ENCODE measurements around the gene SEMA3C.

SEMA3C gene

DNA sequence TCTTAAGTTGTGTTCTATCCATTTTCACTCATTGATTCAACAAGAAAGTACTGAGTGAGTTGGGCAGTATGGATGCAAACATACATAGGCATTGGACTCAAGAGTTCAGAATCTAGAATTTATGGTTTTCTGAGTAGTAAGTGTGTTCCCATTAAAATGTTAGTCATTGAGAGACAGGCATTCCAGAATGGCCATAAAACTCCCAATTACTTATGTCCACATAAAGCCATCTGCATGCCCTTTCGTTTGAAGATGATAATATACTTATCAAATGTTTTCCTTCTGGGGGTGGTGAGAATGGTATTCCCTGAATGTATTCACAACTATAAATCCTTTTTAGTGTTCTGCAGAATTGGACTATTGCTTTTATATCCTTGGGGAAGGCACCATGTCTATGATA lies 148.8 kb downstream of the SEMA3C start:
- Histone ChIP-seq H3K4me1 (ENCODE audit: insufficient read depth, low read length) (peaks cover 64% of the 10 kb centered on the region), H3K36me3 (ENCODE audit: insufficient read depth, low read length) (no peaks in the 10 kb centered on the region), H3K9me3 (ENCODE audit: low read length) (no peaks in the 10 kb centered on the region), H3K4me3 (ENCODE audit: low read depth in 1 of 2, low read length in 2 of 2) (no peak overlapping the region), H3K9ac (ENCODE audit: low read length) (no peak overlapping the region), H3K27ac (ENCODE audit: low read depth, low read length) (peak overlapping the region; percentile 53), H3K27me3 (ENCODE audit: control insufficient read depth in 1 of 2, insufficient read depth in 2 of 2, low read length in 2 of 2) (no peaks in the 10 kb centered on the region)

DNA sequence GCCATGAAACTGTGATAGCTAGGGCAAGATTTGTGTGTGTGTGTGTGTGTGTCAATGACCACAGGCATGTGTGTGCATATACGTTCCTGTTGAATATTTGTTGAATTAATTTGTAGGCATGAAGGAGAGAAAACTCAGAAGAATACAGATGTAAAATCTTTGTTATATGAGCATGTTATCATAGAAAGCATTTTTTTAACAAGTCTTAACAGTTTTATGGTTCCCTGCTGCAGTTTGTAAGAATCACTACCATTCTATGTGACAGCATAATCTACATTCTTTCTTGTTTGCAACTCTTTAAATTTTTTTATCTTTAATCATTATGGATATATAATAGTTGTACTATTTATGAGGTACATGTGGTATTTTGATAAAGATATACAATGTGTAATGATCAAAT lies 150.1 kb downstream of the SEMA3C start:
- H3K27me3 ChIP-seq (ENCODE audit: control insufficient read depth in 1 of 2, insufficient read depth in 2 of 2, low read length in 2 of 2) = no peaks in the 10 kb centered on the region
- H3K9ac ChIP-seq (ENCODE audit: low read length) = no peak overlapping the region
- H3K27ac ChIP-seq (ENCODE audit: low read depth, low read length) = no peak overlapping the region
- peaks cover 63% of the 10 kb centered on the region for H3K4me1 ChIP-seq (ENCODE audit: insufficient read depth, low read length)
- no peaks in the 10 kb centered on the region for H3K9me3 ChIP-seq (ENCODE audit: low read length)
- H3K36me3 ChIP-seq (ENCODE audit: insufficient read depth, low read length) = no peaks in the 10 kb centered on the region
- no peak overlapping the region for H3K4me3 ChIP-seq (ENCODE audit: low read depth in 1 of 2, low read length in 2 of 2)

DNA sequence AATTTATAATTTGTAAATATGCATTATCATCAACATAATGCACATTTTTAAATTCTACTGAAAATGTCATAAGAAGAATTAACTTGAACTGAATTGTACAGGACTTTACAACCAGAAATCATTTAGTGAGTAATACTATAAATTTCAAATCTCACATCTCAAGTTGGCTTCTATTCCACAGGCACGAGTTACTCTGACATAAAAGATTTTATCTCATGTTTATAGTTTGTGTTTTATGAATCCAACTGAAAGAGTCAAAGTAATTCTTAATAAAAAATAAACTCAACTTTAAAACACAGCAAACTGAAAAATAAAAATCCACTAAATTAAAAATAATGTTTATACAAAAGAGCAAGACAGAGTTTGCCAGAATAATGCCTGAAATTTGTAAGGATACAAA lies 151.2 kb downstream of the SEMA3C start:
- Histone ChIP-seq H3K36me3 (ENCODE audit: insufficient read depth, low read length) (no peaks in the 10 kb centered on the region), H3K27ac (ENCODE audit: low read depth, low read length) (no peak overlapping the region), H3K4me1 (ENCODE audit: insufficient read depth, low read length) (peaks cover 52% of the 10 kb centered on the region), H3K9me3 (ENCODE audit: low read length) (no peaks in the 10 kb centered on the region), H3K27me3 (ENCODE audit: control insufficient read depth in 1 of 2, insufficient read depth in 2 of 2, low read length in 2 of 2) (no peaks in the 10 kb centered on the region), H3K9ac (ENCODE audit: low read length) (no peak overlapping the region), H3K4me3 (ENCODE audit: low read depth in 1 of 2, low read length in 2 of 2) (no peak overlapping the region)

DNA sequence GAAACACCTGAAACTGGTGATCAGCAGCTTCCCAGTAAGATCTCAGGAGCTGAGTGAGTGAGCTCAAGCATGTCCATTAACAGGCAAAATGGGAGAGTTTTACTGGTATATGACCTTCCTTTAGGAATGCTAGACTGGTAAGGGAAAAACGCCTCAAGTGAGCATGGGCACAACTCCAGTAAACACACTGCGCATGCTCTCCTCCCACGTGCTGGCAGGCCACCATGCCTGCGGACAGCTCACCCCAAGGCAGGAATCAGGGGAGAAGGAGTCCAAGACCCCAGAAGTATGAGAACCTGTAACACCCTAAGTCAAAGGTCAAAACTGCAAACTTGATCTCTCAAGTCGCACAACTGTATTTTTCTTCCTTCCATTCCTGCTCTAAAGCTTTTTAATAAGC lies 152.1 kb downstream of the SEMA3C start:
- H3K9ac ChIP-seq (ENCODE audit: low read length) = no peak overlapping the region
- H3K4me1 ChIP-seq (ENCODE audit: insufficient read depth, low read length) = peaks cover 43% of the 10 kb centered on the region
- no peaks in the 10 kb centered on the region for H3K27me3 ChIP-seq (ENCODE audit: control insufficient read depth in 1 of 2, insufficient read depth in 2 of 2, low read length in 2 of 2)
- no peaks in the 10 kb centered on the region for H3K9me3 ChIP-seq (ENCODE audit: low read length)
- no peak overlapping the region for H3K4me3 ChIP-seq (ENCODE audit: low read depth in 1 of 2, low read length in 2 of 2)
- peak overlapping the region; percentile 58 for H3K27ac ChIP-seq (ENCODE audit: low read depth, low read length)
- H3K36me3 ChIP-seq (ENCODE audit: insufficient read depth, low read length) = no peaks in the 10 kb centered on the region

DNA sequence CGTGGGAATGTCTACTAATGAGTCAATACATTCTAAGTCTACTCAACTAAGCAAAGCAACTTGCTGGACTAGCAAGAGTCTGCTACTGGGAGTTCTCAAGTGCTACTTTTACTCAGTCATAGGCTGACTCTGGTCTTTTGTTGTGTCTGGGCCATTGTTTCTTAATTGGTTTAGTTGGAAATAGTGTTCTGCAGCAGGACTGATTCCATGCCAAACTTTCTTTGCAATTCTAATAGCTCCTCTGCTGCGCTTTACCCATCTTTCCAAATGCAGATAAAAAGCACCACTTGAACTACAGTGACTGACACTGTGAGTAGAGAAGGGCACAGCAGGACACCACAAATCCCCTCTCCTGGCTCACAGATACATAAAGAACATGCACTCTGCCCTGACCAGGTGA lies 154.7 kb downstream of the SEMA3C start:
- Histone ChIP-seq H3K27me3 (ENCODE audit: control insufficient read depth in 1 of 2, insufficient read depth in 2 of 2, low read length in 2 of 2) (no peaks in the 10 kb centered on the region), H3K36me3 (ENCODE audit: insufficient read depth, low read length) (no peaks in the 10 kb centered on the region), H3K4me1 (ENCODE audit: insufficient read depth, low read length) (peaks cover 32% of the 10 kb centered on the region), H3K4me3 (ENCODE audit: low read depth in 1 of 2, low read length in 2 of 2) (no peak overlapping the region), H3K9ac (ENCODE audit: low read length) (no peak overlapping the region), H3K27ac (ENCODE audit: low read depth, low read length) (no peak overlapping the region), H3K9me3 (ENCODE audit: low read length) (no peaks in the 10 kb centered on the region)

DNA sequence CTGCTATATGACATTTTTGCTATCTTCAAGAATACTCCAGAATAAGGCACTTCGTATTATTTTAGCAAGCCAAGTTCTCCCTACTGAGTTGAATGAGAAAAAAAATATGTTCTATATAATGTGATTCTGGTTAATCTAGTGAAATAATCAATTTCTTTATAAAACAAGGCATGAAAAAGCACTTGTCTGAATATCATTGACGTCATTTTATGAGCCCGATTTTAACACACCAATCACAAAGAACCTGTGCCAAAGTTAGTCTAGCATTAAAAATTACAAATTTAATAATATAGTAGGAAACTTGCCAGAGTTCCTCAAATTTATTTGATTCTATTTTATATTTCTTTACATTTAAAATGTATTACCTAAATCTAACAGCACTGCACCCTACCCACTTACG lies 155.1 kb downstream of the SEMA3C start:
- Histone ChIP-seq H3K4me3 (ENCODE audit: low read depth in 1 of 2, low read length in 2 of 2) (no peak overlapping the region), H3K9me3 (ENCODE audit: low read length) (no peaks in the 10 kb centered on the region), H3K27me3 (ENCODE audit: control insufficient read depth in 1 of 2, insufficient read depth in 2 of 2, low read length in 2 of 2) (no peaks in the 10 kb centered on the region), H3K4me1 (ENCODE audit: insufficient read depth, low read length) (peaks cover 32% of the 10 kb centered on the region), H3K27ac (ENCODE audit: low read depth, low read length) (peak overlapping the region; percentile 16), H3K9ac (ENCODE audit: low read length) (no peak overlapping the region), H3K36me3 (ENCODE audit: insufficient read depth, low read length) (no peaks in the 10 kb centered on the region)

DNA sequence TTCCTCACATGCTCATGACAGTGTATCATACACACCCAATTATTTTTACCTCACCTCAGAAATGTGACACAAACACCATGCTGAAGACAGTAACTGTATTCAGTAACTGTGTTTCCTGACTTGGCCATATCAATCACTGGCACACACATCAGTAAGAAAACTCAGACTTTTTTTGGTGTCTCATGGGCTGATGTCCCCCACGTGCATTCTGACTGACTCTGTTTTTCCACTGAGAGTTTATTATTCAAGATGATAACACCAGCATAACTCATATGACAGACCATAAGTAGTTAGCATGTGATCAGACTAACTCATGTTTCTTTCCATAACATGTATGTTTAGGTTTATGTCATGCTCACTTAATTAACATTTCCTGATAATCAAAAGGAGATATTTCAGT lies 155.6 kb downstream of the SEMA3C start:
- Histone ChIP-seq H3K27ac (ENCODE audit: low read depth, low read length) (peak overlapping the region; percentile 16), H3K27me3 (ENCODE audit: control insufficient read depth in 1 of 2, insufficient read depth in 2 of 2, low read length in 2 of 2) (no peaks in the 10 kb centered on the region), H3K36me3 (ENCODE audit: insufficient read depth, low read length) (peaks cover 1% of the 10 kb centered on the region), H3K4me1 (ENCODE audit: insufficient read depth, low read length) (peaks cover 32% of the 10 kb centered on the region), H3K9me3 (ENCODE audit: low read length) (no peaks in the 10 kb centered on the region), H3K4me3 (ENCODE audit: low read depth in 1 of 2, low read length in 2 of 2) (no peak overlapping the region), H3K9ac (ENCODE audit: low read length) (no peak overlapping the region)

DNA sequence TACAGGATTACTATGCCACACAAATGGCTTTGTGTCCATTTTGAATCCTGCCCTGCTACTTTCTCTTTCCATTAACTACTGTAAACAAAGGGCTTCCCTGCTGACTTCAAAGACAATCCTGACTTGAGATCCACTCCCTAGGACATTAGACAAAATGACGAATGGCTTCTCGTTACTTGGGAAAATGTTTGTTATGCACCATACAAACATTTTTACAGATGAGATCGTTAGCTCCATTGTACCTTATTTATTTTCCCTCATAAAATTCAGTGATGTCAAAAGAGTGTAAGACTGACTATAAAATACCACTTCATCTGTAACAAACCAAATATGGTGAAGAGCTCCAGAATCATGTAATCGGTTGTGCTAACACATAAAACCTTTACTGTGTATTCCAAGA lies 158.6 kb downstream of the SEMA3C start:
- H3K36me3 ChIP-seq (ENCODE audit: insufficient read depth, low read length) = peaks cover 20% of the 10 kb centered on the region
- H3K4me3 ChIP-seq (ENCODE audit: low read depth in 1 of 2, low read length in 2 of 2) = no peak overlapping the region

DNA sequence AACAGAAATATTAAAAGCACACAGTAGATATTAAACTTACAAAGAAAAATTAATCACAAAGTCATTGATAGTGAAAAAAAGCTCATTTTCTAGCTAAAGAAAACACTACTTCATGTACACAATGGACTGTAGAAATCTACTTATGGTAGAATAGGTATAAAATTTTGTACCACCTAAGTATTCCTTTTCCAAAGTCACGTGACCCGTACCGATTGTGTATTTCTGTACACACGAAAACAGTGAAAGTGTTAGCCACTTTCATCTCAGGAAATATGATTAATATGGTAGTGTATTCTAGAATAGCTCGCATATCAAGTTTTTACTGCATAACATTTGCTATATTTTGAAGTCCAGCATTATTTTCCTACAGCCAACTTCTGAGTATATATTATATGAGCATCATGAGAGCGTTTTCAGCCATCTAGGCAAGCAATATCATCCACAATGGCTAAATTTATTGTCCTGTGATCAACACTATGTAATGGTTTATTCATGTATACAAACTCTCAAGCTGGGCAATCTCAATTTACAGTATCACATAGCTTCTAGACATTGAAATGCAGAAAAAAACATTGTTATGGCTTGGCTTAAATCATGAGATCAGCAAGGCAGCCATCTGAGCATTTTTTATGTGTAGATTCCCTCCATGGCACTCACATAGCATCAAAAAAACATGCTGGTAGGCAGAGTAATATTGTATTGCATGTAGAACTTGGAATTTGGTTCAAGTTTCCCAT lies 165.7 kb downstream of the SEMA3C start:
- Histone ChIP-seq H3K9ac (ENCODE audit: low read length) (no peak overlapping the region), H3K9me3 (ENCODE audit: low read length) (no peaks in the 10 kb centered on the region)

More for the DNA sequence above, 158.6 kb downstream of the SEMA3C start:
- H3K27ac ChIP-seq (ENCODE audit: low read depth, low read length) = no peak overlapping the region
- H3K4me1 ChIP-seq (ENCODE audit: insufficient read depth, low read length) = peaks cover 20% of the 10 kb centered on the region
- no peaks in the 10 kb centered on the region for H3K27me3 ChIP-seq (ENCODE audit: control insufficient read depth in 1 of 2, insufficient read depth in 2 of 2, low read length in 2 of 2)
- H3K9ac ChIP-seq (ENCODE audit: low read length) = no peak overlapping the region
- H3K9me3 ChIP-seq (ENCODE audit: low read length) = no peaks in the 10 kb centered on the region

DNA sequence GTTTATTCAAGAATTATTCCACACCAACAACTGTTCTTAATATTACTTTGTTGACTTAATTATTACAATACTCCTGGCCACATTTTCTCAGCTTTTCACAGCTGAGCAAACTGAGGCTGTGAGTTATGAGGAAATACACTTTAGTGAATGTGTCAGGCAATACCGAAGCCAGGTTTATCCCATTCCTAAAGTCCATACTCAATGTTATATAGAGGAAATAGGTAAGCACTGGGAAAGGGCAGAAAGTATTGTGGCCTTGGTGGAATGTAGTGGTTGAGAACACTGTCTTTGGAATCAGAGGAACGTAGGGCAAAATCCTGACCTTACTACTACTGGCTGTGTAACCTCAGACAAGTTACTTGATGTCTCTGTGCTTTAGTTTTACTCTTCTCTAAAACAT lies 169.6 kb downstream of the SEMA3C start:
- peaks cover 5% of the 10 kb centered on the region for H3K4me1 ChIP-seq (ENCODE audit: insufficient read depth, low read length)
- no peaks in the 10 kb centered on the region for H3K27me3 ChIP-seq (ENCODE audit: control insufficient read depth in 1 of 2, insufficient read depth in 2 of 2, low read length in 2 of 2)
- H3K9ac ChIP-seq (ENCODE audit: low read length) = no peak overlapping the region
- H3K4me3 ChIP-seq (ENCODE audit: low read depth in 1 of 2, low read length in 2 of 2) = no peak overlapping the region
- H3K27ac ChIP-seq (ENCODE audit: low read depth, low read length) = no peak overlapping the region
- peaks cover 13% of the 10 kb centered on the region for H3K36me3 ChIP-seq (ENCODE audit: insufficient read depth, low read length)
- no peaks in the 10 kb centered on the region for H3K9me3 ChIP-seq (ENCODE audit: low read length)

More for the DNA sequence above, 165.7 kb downstream of the SEMA3C start:
- Histone ChIP-seq H3K27ac (ENCODE audit: low read depth, low read length) (no peak overlapping the region), H3K36me3 (ENCODE audit: insufficient read depth, low read length) (peaks cover 31% of the 10 kb centered on the region), H3K4me3 (ENCODE audit: low read depth in 1 of 2, low read length in 2 of 2) (no peak overlapping the region), H3K27me3 (ENCODE audit: control insufficient read depth in 1 of 2, insufficient read depth in 2 of 2, low read length in 2 of 2) (no peaks in the 10 kb centered on the region), H3K4me1 (ENCODE audit: insufficient read depth, low read length) (peaks cover 5% of the 10 kb centered on the region)

DNA sequence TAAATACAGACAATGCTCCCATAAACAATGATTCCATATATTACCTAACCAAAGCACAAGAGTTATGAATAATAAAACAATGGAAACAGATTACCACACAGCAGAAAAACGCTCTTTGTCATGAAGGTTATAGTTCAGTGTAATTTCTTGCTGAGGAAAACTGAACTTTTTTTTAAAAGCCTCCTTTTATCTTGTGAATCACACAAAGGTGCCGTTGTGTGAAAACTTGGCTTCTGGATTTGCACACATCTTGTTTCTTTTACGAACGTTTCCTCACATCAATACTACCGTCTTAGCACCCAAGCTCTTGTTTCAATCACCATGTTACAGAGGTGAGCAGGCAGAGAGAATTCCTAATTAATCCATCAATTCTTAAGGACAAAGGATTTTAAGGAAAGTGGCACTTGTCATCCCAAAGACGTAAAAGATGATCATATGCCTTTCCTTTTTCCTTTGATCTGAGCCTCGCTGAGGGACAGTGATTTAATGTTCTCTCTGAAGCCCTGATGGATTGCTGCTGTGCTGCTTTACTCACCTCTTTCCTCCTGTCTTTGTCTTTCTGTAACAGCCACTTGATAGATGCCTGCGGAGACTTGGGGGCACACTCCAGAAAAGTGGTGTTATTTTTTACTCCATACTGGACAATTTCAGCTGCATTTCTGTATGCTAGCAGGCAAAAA lies 170.3 kb downstream of the SEMA3C start:
- no peak overlapping the region for H3K4me3 ChIP-seq (ENCODE audit: low read depth in 1 of 2, low read length in 2 of 2)
- no peaks in the 10 kb centered on the region for H3K9me3 ChIP-seq (ENCODE audit: low read length)
- no peak overlapping the region for H3K27ac ChIP-seq (ENCODE audit: low read depth, low read length)
- H3K9ac ChIP-seq (ENCODE audit: low read length) = no peak overlapping the region
- H3K27me3 ChIP-seq (ENCODE audit: control insufficient read depth in 1 of 2, insufficient read depth in 2 of 2, low read length in 2 of 2) = no peaks in the 10 kb centered on the region
- H3K36me3 ChIP-seq (ENCODE audit: insufficient read depth, low read length) = peaks cover 13% of the 10 kb centered on the region
- H3K4me1 ChIP-seq (ENCODE audit: insufficient read depth, low read length) = peaks cover 5% of the 10 kb centered on the region
